PC-3 (cell line): ENCODE data around the gene NKAIN2. TPM values are rescaled to one million over a fixed set of nuclear protein-coding genes. Genes with fewer than 3 reads are reported as not detected.

Experiments
- ATAC-seq: fragments of 200-7000 bp; cut with Tn5 transposase; 2 replicates; pipeline ENCODE4 v1.9.1; 2020; ENCODE audit warnings: mild to moderate bottlenecking, moderate library complexity
- BruUV-seq: library from RNA; stranded (reverse); fragments of 400-500 nt; replicated peaks from 2 replicates; lab custom pipeline; 2021; lab: Mats Ljungman, UMichigan
- CTCF ChIA-PET: fragments of 300-600 bp; sonication (Branson Sonifier 250); formaldehyde crosslinking; loops from one replicate; lab custom pipeline; 2022; ENCODE audit warnings: antibody characterized with exemption; lab: Charles Lee
- POLR2A ChIA-PET: fragments of 300-600 bp; sonication (Branson Sonifier 250); formaldehyde crosslinking; loops from one replicate; lab custom pipeline; 2022; ENCODE audit warnings: antibody characterized with exemption; ENCODE audit not compliant: unreplicated experiment; lab: Charles Lee
- DNase-seq: peaks from one replicate; pipeline ENCODE4 v3.0.0-alpha.2; 2015
- H2AFZ ChIP-seq: fragments of 300-600 bp; sonication (generic); 2 replicates; pipeline ENCODE4 v1.6.0; 2016; ENCODE audit warnings: antibody characterized with exemption, low read length
- H3F3A ChIP-seq: fragments of 300-600 bp; sonication (generic); one replicate; pipeline ENCODE4 v1.6.0; 2017; ENCODE audit warnings: antibody characterized with exemption, low read length, control low read depth, mild to moderate bottlenecking; ENCODE audit not compliant: unreplicated experiment
- H3K27ac ChIP-seq: fragments of 300-600 bp; sonication (generic); 2 replicates; pipeline ENCODE4 v1.5.1; 2016; ENCODE audit warnings: mild to moderate bottlenecking, low read length
- H3K27me3 ChIP-seq: fragments of 300-600 bp; sonication (generic); 2 replicates; pipeline ENCODE4 v1.6.1; 2016; ENCODE audit warnings: low read length, mixed read lengths
- H3K36me3 ChIP-seq: fragments of 300-600 bp; sonication (generic); 2 replicates; pipeline ENCODE4 v1.6.1; 2016; ENCODE audit warnings: low read depth, mixed run types, low read length, mixed read lengths
- H3K4me1 ChIP-seq: fragments of 300-600 bp; sonication (generic); 2 replicates; pipeline ENCODE4 v1.5.1; 2016; ENCODE audit warnings: low read length; ENCODE audit not compliant: insufficient read depth
- H3K4me2 ChIP-seq: fragments of 300-600 bp; sonication (generic); 2 replicates; pipeline ENCODE4 v1.6.0; 2016; ENCODE audit warnings: low read length
- H3K4me3 ChIP-seq: fragments of 300-600 bp; sonication (generic); 2 replicates; pipeline ENCODE4 v1.5.1; 2016; ENCODE audit warnings: mild to moderate bottlenecking, low read length, mixed read lengths
- H3K79me2 ChIP-seq: fragments of 300-600 bp; sonication (generic); 2 replicates; pipeline ENCODE4 v1.6.1; 2017; ENCODE audit warnings: low read length, mixed read lengths
- H3K9ac ChIP-seq: fragments of 300-600 bp; sonication (generic); 2 replicates; pipeline ENCODE4 v1.6.0; 2016; ENCODE audit warnings: mild to moderate bottlenecking, low read length
- H3K9me2 ChIP-seq: fragments of 300-600 bp; sonication (generic); replicated peaks from 2 replicates; pipeline ENCODE4 v1.6.1; 2016; ENCODE audit warnings: mixed run types, low read length, mixed read lengths
- H3K9me3 ChIP-seq: fragments of 300-600 bp; sonication (generic); 2 replicates; pipeline ENCODE4 v1.6.1; 2016; ENCODE audit warnings: low read length, mixed read lengths
- H4K20me1 ChIP-seq: fragments of 300-600 bp; sonication (generic); 2 replicates; pipeline ENCODE4 v1.6.1; 2016; ENCODE audit warnings: low read length, mixed read lengths
- EZH2 ChIP-seq: fragments of 300-600 bp; sonication (generic); IDR thresholded peaks from one replicate; pipeline ENCODE4 v1.6.1; 2017; ENCODE audit warnings: antibody characterized with exemption, mild to moderate bottlenecking, low read length; ENCODE audit not compliant: unreplicated experiment
- EZH2phosphoT487 ChIP-seq: fragments of 300-600 bp; sonication (generic); IDR thresholded peaks from 2 replicates; pipeline ENCODE4 v1.6.1; 2018; ENCODE audit warnings: mild to moderate bottlenecking, antibody characterized with exemption, low read length, borderline replicate concordance
- intact Hi-C: fragments of 100-400 bp; cut with micrococcal nuclease; formaldehyde crosslinking; loops from 2 replicates; pipeline ENCODE4 v1.9.0; 2023
- total RNA-seq: library from RNA; depleted of rRNA; stranded (reverse); fragments of >200 nt; gene quantifications from 2 replicates; pipeline ENCODE4 v1.2.3, GENCODE V29; 2014
- TF ChIP-seq, protein P1 (sequence below): fragments of 300-600 bp; sonication (generic); conservative IDR thresholded peaks from 2 replicates; pipeline ENCODE4 v1.5.1; 2017; ENCODE audit warnings: antibody characterized with exemption, low read depth, mild to moderate bottlenecking, low read length

Gene NKAIN2
- total RNA-seq, 1 experiment from 2014 or later, result not detected

DNA sequence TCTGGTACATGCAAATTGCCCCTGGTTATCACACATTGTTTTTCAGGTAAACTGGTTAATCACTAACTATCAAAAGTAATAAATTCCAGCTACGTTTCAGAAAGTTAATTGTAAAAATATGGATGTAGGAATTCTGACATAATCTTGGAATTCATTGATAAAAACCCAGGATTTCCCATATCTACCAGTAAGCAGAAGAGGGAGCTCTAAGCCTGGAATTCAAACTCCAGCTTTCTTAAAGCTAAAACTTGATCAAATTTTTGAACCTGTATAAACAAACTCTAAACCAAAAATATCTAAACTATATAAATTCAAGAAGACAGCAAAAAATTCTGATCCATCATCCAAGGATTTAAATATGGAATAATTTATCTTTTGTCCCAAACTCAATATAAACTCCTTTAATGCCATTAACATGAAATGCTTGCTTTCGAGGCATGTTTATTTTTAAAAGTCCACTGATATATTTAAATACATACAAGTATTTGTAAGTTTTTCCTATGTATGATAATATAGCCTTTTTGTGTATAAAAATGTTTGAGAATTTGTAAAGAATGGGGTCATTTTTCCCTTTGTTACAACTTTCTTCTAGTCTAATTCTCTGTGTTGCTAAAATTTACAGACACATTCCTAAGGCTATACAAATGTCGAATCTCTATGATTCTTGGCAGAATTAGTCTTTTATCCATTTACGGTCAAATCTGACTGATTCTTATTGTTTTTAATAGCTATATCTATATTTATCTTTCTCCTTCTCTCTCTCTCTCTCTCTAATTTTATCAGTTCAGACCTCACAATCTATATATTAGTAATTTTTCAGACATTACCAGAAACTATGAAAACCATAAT is 1067.2 kb downstream of the NKAIN2 start:
- H3K36me3 ChIP-seq, result no peaks in the 10 kb centered on the region
- no peak overlapping the region for H3K4me3 ChIP-seq
- intact Hi-C loops, result loop anchor here (1.0 to 5.0 kb wide), 4 partner anchors 91 to 440 kb away; partner anchors contain the start of gene RNF217
- H3K4me1 ChIP-seq, result no peaks in the 10 kb centered on the region
- ATAC-seq, result no peak
- no peak overlapping the region for H3K9ac ChIP-seq
- ChIA-PET POLR2A (no interaction called here), CTCF (interaction anchor here (0.7 to 1.1 kb wide), 5 partner anchors 53 to 243 kb away, joined by 3 to 7 read pairs (median 4); partner anchors contain the start of gene RNF217)
- H3K9me3 ChIP-seq, result no peaks in the 10 kb centered on the region
- no TSS peak for BruUV-seq
- H4K20me1 ChIP-seq, result no peaks in the 10 kb centered on the region
- H3K27ac ChIP-seq, result no peak overlapping the region
- TF ChIP-seq, protein P1, sequence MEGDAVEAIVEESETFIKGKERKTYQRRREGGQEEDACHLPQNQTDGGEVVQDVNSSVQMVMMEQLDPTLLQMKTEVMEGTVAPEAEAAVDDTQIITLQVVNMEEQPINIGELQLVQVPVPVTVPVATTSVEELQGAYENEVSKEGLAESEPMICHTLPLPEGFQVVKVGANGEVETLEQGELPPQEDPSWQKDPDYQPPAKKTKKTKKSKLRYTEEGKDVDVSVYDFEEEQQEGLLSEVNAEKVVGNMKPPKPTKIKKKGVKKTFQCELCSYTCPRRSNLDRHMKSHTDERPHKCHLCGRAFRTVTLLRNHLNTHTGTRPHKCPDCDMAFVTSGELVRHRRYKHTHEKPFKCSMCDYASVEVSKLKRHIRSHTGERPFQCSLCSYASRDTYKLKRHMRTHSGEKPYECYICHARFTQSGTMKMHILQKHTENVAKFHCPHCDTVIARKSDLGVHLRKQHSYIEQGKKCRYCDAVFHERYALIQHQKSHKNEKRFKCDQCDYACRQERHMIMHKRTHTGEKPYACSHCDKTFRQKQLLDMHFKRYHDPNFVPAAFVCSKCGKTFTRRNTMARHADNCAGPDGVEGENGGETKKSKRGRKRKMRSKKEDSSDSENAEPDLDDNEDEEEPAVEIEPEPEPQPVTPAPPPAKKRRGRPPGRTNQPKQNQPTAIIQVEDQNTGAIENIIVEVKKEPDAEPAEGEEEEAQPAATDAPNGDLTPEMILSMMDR, result peak; percentile 73
- TF ChIP-seq EZH2phosphoT487, result no peak
- no peaks in the 10 kb centered on the region for H3K9me2 ChIP-seq
- no peak overlapping the region for H2AFZ ChIP-seq
- H3K27me3 ChIP-seq, result no peaks in the 10 kb centered on the region
- no peaks in the 10 kb centered on the region for H3K79me2 ChIP-seq
- DNase-seq, result peak; percentile 48
- no peak overlapping the region for H3K4me2 ChIP-seq
- H3F3A ChIP-seq, result no peaks in the 10 kb centered on the region

DNA sequence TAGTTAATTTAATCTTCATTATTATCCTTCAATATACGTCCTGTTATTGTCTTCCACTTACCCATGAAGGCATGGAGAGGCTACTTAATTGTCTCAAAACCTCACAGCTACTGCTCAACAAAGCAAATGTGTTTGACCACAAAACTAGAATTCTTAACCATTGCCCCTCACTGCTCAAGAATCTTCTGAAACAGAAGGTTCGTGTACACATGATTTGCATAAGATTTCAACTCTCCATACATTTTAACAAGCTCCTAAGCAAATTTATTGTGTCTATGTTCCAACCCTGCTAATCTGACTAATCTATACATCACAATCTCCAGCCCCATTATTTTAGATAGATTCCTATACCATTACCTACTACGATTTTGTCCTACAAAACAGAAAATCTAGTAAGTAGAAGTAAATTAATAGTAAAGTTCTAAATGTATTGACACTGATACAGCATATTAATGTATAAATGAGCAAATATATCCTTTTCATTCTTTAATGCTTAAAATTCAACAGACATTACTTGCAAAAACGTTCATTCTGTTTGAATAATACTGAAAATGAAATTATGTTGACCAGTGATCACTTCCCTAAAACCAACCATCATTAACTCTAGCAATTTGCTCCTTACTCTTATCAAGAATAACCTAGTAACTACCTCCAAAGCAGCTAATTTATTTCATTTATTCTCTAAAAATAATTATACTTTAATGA is 1068.8 kb downstream of the NKAIN2 start:
- H3K27ac ChIP-seq, result no peak overlapping the region
- H3K79me2 ChIP-seq, result no peaks in the 10 kb centered on the region
- no peak overlapping the region for H2AFZ ChIP-seq
- POLR2A ChIA-PET, result no interaction called here
- no TSS peak for BruUV-seq
- no peak overlapping the region for H3K4me3 ChIP-seq
- H4K20me1 ChIP-seq, result no peaks in the 10 kb centered on the region
- DNase-seq, result no peak
- no peaks in the 10 kb centered on the region for H3K4me1 ChIP-seq
- no peak overlapping the region for H3K9ac ChIP-seq
- no peak for ATAC-seq
- no peaks in the 10 kb centered on the region for H3K36me3 ChIP-seq
- no peak overlapping the region for H3K4me2 ChIP-seq
- no peaks in the 10 kb centered on the region for H3K27me3 ChIP-seq
- H3K9me3 ChIP-seq, result no peaks in the 10 kb centered on the region
- CTCF ChIA-PET, result no interaction called here
- intact Hi-C loops, result loop anchor here (5.0 kb wide), 1 partner anchor 90 kb away; the partner anchor contains the start of gene RNF217
- H3K9me2 ChIP-seq, result no peaks in the 10 kb centered on the region
- TF ChIP-seq EZH2 (no peak), EZH2phosphoT487 (no peak)
- TF ChIP-seq, protein P1, result no peak
- H3F3A ChIP-seq, result no peaks in the 10 kb centered on the region
